Sigmoid colon (tissue), 4 donors: Measurements from ENCODE around the gene PCDH19.

Source experiments
- EP300 ChIP-seq, 4 donors: sonication (generic); formaldehyde crosslinking; IDR thresholded peaks; one replicate each; pipeline ENCODE4 v1.6.1; 2017; ENCODE audit warnings: antibody characterized with exemption in 4 of 4
- POLR2A ChIP-seq, 2 donors: fragments of 450-650 bp; IDR thresholded peaks; one replicate each; pipeline ENCODE4 v1.6.1; 2016; ENCODE audit warnings: antibody characterized with exemption in 2 of 2, mild to moderate bottlenecking in 2 of 2, moderate library complexity in 2 of 2
- POLR2AphosphoS5 ChIP-seq, 4 donors: sonication (generic); formaldehyde crosslinking; IDR thresholded peaks; one replicate each; pipeline ENCODE4 v1.6.1; 2017; ENCODE audit warnings: antibody characterized with exemption in 4 of 4
- TF ChIP-seq, protein P1 (sequence below), 4 experiments: fragments of 450-650 bp in 3 of 4; fragments of 200-600 bp in 1 of 4; IDR thresholded peaks; one replicate each; pipeline ENCODE4 v1.5.1; 2016 to 2019; ENCODE audit warnings: antibody characterized with exemption in 4 of 4, mild to moderate bottlenecking in 3 of 4, moderate library complexity in 2 of 4

DNA sequence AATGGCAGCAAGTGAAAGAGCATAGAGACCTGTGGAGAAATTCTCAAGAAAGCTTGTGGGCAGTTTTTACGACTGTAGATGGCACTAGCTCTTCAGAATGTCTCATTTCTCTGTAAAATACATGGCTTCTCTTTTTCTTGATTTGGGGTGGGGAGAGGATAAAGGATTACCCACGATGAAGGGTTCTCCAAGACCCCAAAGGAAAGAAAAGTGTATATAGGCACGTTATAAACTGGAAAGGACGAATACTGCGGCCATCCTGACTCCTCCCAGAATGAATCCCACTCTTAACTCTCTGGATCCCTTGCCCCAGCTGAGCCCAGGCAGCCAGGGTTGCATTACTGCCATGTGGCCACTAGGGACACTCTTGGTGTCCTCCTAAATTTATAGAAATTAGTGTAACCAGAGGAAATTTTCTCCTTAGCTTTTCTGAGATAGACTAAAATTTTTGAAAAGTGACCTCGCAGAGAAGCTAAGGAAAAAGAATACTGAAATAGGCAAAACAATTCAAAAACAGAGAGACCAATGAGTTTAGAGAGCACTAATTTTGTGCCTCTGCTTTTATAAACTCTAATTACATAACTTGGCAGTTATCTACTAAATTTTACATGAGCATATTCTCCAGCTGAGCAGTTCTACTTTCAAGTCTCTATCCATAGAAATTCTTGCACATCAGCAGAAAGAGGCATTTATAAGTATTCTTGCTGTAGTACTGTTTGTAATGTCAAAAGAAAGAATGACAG, 37.8 kb upstream of the PCDH19 start:
- TF ChIP-seq, protein P1, sequence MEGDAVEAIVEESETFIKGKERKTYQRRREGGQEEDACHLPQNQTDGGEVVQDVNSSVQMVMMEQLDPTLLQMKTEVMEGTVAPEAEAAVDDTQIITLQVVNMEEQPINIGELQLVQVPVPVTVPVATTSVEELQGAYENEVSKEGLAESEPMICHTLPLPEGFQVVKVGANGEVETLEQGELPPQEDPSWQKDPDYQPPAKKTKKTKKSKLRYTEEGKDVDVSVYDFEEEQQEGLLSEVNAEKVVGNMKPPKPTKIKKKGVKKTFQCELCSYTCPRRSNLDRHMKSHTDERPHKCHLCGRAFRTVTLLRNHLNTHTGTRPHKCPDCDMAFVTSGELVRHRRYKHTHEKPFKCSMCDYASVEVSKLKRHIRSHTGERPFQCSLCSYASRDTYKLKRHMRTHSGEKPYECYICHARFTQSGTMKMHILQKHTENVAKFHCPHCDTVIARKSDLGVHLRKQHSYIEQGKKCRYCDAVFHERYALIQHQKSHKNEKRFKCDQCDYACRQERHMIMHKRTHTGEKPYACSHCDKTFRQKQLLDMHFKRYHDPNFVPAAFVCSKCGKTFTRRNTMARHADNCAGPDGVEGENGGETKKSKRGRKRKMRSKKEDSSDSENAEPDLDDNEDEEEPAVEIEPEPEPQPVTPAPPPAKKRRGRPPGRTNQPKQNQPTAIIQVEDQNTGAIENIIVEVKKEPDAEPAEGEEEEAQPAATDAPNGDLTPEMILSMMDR (IDR thresholded peaks at IDR 0.05), result peak in 2 of 4 experiments; percentile 33 to 55
- TF ChIP-seq EP300 (IDR thresholded peaks at IDR 0.05), result no peak
- no peak for TF ChIP-seq POLR2AphosphoS5 (IDR thresholded peaks at IDR 0.05)
- no peak for TF ChIP-seq POLR2A (IDR thresholded peaks at IDR 0.05)
